ENCODE measurements around the gene EXT2. TPM values are rescaled to one million over a fixed set of nuclear protein-coding genes. Genes with fewer than 3 reads are reported as not detected.

Gene EXT2
- total RNA-seq, 1 experiment from 2014 or later = 42.8 TPM

- Histone ChIP-seq H3K79me2 (ENCODE audit: insufficient read depth, low read length) (no peaks in the 10 kb centered on the region), H4K20me1 (ENCODE audit: insufficient read depth) (no peaks in the 10 kb centered on the region), H3K9me2 (ENCODE audit: insufficient read depth) (no peaks in the 10 kb centered on the region), H3K36me3 (ENCODE audit: control insufficient read depth in 1 of 2, insufficient read depth in 2 of 2, low read length in 2 of 2) (no peaks in the 10 kb centered on the region), H3K4me3 (replicated peaks in 1 of 2; ENCODE audit: low read depth in 1 of 2, low read length in 2 of 2) (no peak overlapping the region), H3K4me2 (ENCODE audit: low read length) (no peak overlapping the region), H3K4me1 (ENCODE audit: control insufficient read depth in 1 of 2, insufficient read depth in 2 of 2, low read length in 2 of 2) (no peaks in the 10 kb centered on the region), H2AFZ (ENCODE audit: low read depth, low read length, poor library complexity, severe bottlenecking) (no peak overlapping the region), H3K9me3 (ENCODE audit: control insufficient read depth in 1 of 2, insufficient read depth in 1 of 2, low read depth in 1 of 2, low read length in 2 of 2) (no peaks in the 10 kb centered on the region), H3K9ac (ENCODE audit: low read length) (no peak overlapping the region), H3K27me3 (ENCODE audit: insufficient read depth, low read length) (no peaks in the 10 kb centered on the region), H3K27ac (ENCODE audit: low read depth, low read length) (no peak overlapping the region)
- no TSS peak for BruUV-seq (replicated peaks)
- ChIA-PET POLR2A (no interaction called here), RAD21 (ENCODE audit: low non-redundant PET in 1 of 2, low total read pairs in 2 of 2, uncharacterized antibody in 2 of 2, unreplicated experiment in 2 of 2) (no interaction called here), CTCF (no interaction called here)
- no peak for ATAC-seq
- no peak for DNase-seq (ENCODE audit: low read depth, low spot score)
- TF ChIP-seq CEBPB (IDR thresholded peaks at IDR 0.05; ENCODE audit: low read depth) = no peak
- intact Hi-C loops (cut with micrococcal nuclease) = loop anchor here (2.0 kb wide), 1 partner anchor 21 kb away; no protein-coding TSS in a partner anchor
Measured at GRCh38 chr11:44162004-44162403, 66.5 kb downstream of the EXT2 start.

DNA sequence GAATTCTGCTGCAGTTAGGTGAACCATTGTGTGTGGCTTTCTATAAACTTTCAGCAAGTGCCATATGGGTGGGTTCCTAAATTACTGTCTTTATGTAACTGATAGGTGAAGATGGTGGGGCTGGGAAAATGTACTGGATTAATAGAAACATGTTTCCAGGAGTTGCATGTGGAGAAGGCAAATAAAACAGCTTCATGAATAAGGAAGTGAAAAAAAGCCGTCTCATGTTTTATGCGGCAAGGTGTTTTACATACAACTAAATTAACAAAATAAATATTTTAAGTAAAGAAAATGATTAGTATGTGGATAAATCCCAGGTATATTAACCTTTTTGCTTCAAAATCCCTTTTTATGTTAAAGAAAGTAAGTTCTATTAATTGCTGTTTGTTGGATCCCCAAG lies 67.2 kb downstream of the EXT2 start:
- no peaks in the 10 kb centered on the region for H3K36me3 ChIP-seq (ENCODE audit: control insufficient read depth in 1 of 2, insufficient read depth in 2 of 2, low read length in 2 of 2)
- no peaks in the 10 kb centered on the region for H3K9me3 ChIP-seq (ENCODE audit: control insufficient read depth in 1 of 2, insufficient read depth in 1 of 2, low read depth in 1 of 2, low read length in 2 of 2)
- no peak overlapping the region for H3K9ac ChIP-seq (ENCODE audit: low read length)
- no peak overlapping the region for H3K27ac ChIP-seq (ENCODE audit: low read depth, low read length)
- H2AFZ ChIP-seq (ENCODE audit: low read depth, low read length, poor library complexity, severe bottlenecking) = no peak overlapping the region
- no peak for ATAC-seq
- no peak overlapping the region for H3K4me2 ChIP-seq (ENCODE audit: low read length)
- no peaks in the 10 kb centered on the region for H3K79me2 ChIP-seq (ENCODE audit: insufficient read depth, low read length)
- no peak overlapping the region for H3K4me3 ChIP-seq (replicated peaks in 1 of 2; ENCODE audit: low read depth in 1 of 2, low read length in 2 of 2)
- intact Hi-C loops (cut with micrococcal nuclease) = loop anchor here (2.0 kb wide), 1 partner anchor 20 kb away; no protein-coding TSS in a partner anchor
- ChIA-PET POLR2A (no interaction called here), CTCF (no interaction called here), RAD21 (ENCODE audit: low non-redundant PET in 1 of 2, low total read pairs in 2 of 2, uncharacterized antibody in 2 of 2, unreplicated experiment in 2 of 2) (no interaction called here)
- H3K4me1 ChIP-seq (ENCODE audit: control insufficient read depth in 1 of 2, insufficient read depth in 2 of 2, low read length in 2 of 2) = no peaks in the 10 kb centered on the region
- H4K20me1 ChIP-seq (ENCODE audit: insufficient read depth) = no peaks in the 10 kb centered on the region
- no peaks in the 10 kb centered on the region for H3K9me2 ChIP-seq (ENCODE audit: insufficient read depth)
- no peaks in the 10 kb centered on the region for H3K27me3 ChIP-seq (ENCODE audit: insufficient read depth, low read length)
- no TSS peak for BruUV-seq (replicated peaks)
- DNase-seq (ENCODE audit: low read depth, low spot score) = no peak
- TF ChIP-seq ATF3 (IDR thresholded peaks at IDR 0.05) (no peak), ZNF274 (IDR thresholded peaks at IDR 0.05; ENCODE audit: low read depth, low read length) (no peak), SIN3A (IDR thresholded peaks at IDR 0.05; ENCODE audit: low read depth) (no peak), SP1 (IDR thresholded peaks at IDR 0.05; ENCODE audit: low read depth) (no peak), ZFX (IDR thresholded peaks at IDR 0.05) (no peak), SRF (IDR thresholded peaks at IDR 0.05; ENCODE audit: low read depth) (no peak), TCF7L2 (IDR thresholded peaks at IDR 0.05; ENCODE audit: borderline replicate concordance, extremely low read depth, insufficient read depth, insufficient read length) (no peak), CBX3 (IDR thresholded peaks at IDR 0.05; ENCODE audit: low read depth) (no peak), YY1 (IDR thresholded peaks at IDR 0.05; ENCODE audit: extremely low read depth, insufficient replicate concordance, low read depth, low read length) (no peak), POLR2AphosphoS5 (IDR thresholded peaks at IDR 0.05; ENCODE audit: low read depth, low read length) (no peak), EGR1 (IDR thresholded peaks at IDR 0.05; ENCODE audit: low read depth) (no peak), CTCF (IDR thresholded peaks at IDR 0.05 in 2 of 3, conservative IDR thresholded peaks at IDR 0.05 in 1 of 3; ENCODE audit: borderline replicate concordance in 1 of 3, insufficient read depth in 1 of 3, low read depth in 2 of 3, low read length in 2 of 3) (no peak), ELF1 (IDR thresholded peaks at IDR 0.05; ENCODE audit: borderline replicate concordance, low read depth) (no peak), POLR2A (IDR thresholded peaks at IDR 0.05; ENCODE audit: borderline replicate concordance, extremely low read depth, insufficient read depth, insufficient read length) (no peak), JUND (IDR thresholded peaks at IDR 0.05) (no peak)
- TF ChIP-seq, protein P1, sequence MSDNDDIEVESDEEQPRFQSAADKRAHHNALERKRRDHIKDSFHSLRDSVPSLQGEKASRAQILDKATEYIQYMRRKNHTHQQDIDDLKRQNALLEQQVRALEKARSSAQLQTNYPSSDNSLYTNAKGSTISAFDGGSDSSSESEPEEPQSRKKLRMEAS (IDR thresholded peaks at IDR 0.05) = no peak
- TF ChIP-seq, protein P2, sequence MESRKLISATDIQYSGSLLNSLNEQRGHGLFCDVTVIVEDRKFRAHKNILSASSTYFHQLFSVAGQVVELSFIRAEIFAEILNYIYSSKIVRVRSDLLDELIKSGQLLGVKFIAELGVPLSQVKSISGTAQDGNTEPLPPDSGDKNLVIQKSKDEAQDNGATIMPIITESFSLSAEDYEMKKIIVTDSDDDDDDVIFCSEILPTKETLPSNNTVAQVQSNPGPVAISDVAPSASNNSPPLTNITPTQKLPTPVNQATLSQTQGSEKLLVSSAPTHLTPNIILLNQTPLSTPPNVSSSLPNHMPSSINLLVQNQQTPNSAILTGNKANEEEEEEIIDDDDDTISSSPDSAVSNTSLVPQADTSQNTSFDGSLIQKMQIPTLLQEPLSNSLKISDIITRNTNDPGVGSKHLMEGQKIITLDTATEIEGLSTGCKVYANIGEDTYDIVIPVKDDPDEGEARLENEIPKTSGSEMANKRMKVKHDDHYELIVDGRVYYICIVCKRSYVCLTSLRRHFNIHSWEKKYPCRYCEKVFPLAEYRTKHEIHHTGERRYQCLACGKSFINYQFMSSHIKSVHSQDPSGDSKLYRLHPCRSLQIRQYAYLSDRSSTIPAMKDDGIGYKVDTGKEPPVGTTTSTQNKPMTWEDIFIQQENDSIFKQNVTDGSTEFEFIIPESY (IDR thresholded peaks at IDR 0.05; ENCODE audit: extremely low read depth, insufficient replicate concordance, low read length) = no peak
